Neutrophil (primary cell): ENCODE data around the gene MT1A.

Experiments
- H3K27ac ChIP-seq: fragments of 200-600 bp; sonication (generic); 2 replicates; pipeline ENCODE4 v1.5.1; 2016; ENCODE audit warnings: mild to moderate bottlenecking, moderate library complexity
- H3K27me3 ChIP-seq: fragments of 200-600 bp; sonication (generic); 2 replicates; pipeline ENCODE4 v1.6.0; 2016; ENCODE audit warnings: mild to moderate bottlenecking
- H3K36me3 ChIP-seq: fragments of 200-600 bp; sonication (generic); 2 replicates; pipeline ENCODE4 v1.5.1; 2017
- H3K4me1 ChIP-seq, 2 experiments: fragments of 200-600 bp in 1 of 2; sonication (generic) in 1 of 2; 1 replicate in 1 of 2; 2 replicates in 1 of 2; pipeline versions ENCODE4 v1.5.1 to v1.6.1; 2013 to 2016; ENCODE audit warnings: low read depth in 1 of 2, low read length in 1 of 2, mild to moderate bottlenecking in 1 of 2, moderate library complexity in 1 of 2; ENCODE audit not compliant: control insufficient read depth in 1 of 2, insufficient read depth in 1 of 2
- H3K4me3 ChIP-seq, 2 experiments: fragments of 200-600 bp in 1 of 2; sonication (generic) in 1 of 2; 1 replicate in 1 of 2; 2 replicates in 1 of 2; pipeline ENCODE4 v1.5.1; 2013 to 2016; ENCODE audit warnings: low read depth in 1 of 2, low read length in 1 of 2, mild to moderate bottlenecking in 1 of 2, moderate library complexity in 1 of 2
- H3K9me3 ChIP-seq: fragments of 200-600 bp; sonication (generic); 2 replicates; pipeline ENCODE4 v1.5.1; 2016
- CTCF ChIP-seq: fragments of 200-600 bp; sonication (generic); IDR thresholded peaks from 2 replicates; pipeline ENCODE4 v1.5.1; 2016; ENCODE audit warnings: antibody characterized with exemption

MT1A gene

GRCh38 chr16:56645311-56645710 lies 6.8 kb downstream of the MT1A start:
- Histone ChIP-seq H3K27me3 (peaks cover 100% of the 10 kb centered on the region), H3K4me3 (no peak overlapping the region), H3K27ac (no peak overlapping the region), H3K9me3 (no peaks in the 10 kb centered on the region), H3K36me3 (no peaks in the 10 kb centered on the region), H3K4me1 (no peaks in the 10 kb centered on the region)
- TF ChIP-seq CTCF: no peak

DNA sequence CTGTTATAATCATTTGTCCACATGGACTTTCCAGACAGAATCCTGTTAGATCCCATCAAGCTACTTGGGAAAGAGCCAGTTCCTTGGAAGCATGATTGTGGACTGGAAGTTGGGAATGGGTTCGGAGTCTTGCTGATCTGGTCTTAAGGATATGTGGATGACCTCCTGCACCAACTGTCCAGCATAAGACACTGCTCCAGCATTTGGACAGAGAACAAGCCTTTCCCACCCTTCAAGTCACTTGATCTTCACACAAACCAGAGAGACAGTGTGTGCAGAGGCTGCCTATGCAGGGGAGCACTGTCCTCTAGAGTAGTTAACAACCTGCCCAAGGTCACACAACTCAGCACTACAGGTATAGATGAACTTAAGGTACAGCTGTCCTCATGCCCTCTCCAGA lies 7.4 kb downstream of the MT1A start:
- no peaks in the 10 kb centered on the region for H3K9me3 ChIP-seq
- no peaks in the 10 kb centered on the region for H3K36me3 ChIP-seq
- H3K27ac ChIP-seq: no peak overlapping the region
- H3K4me1 ChIP-seq: no peaks in the 10 kb centered on the region
- no peak overlapping the region for H3K4me3 ChIP-seq
- TF ChIP-seq CTCF: no peak
- H3K27me3 ChIP-seq: peaks cover 100% of the 10 kb centered on the region

- Histone ChIP-seq H3K4me3 (no peak overlapping the region), H3K36me3 (no peaks in the 10 kb centered on the region), H3K4me1 (no peaks in the 10 kb centered on the region), H3K9me3 (no peaks in the 10 kb centered on the region), H3K27ac (no peak overlapping the region), H3K27me3 (peaks cover 100% of the 10 kb centered on the region)
- TF ChIP-seq CTCF: no peak
These were observed 9.4 kb downstream of the MT1A start for GRCh38 chr16:56647641-56648431.

GRCh38 chr16:56649271-56649670 lies 10.8 kb downstream of the MT1A start:
- Histone ChIP-seq H3K9me3 (no peaks in the 10 kb centered on the region), H3K27ac (no peak overlapping the region), H3K4me3 (no peak overlapping the region), H3K36me3 (no peaks in the 10 kb centered on the region), H3K27me3 (peaks cover 98% of the 10 kb centered on the region), H3K4me1 (no peaks in the 10 kb centered on the region)
- no peak for TF ChIP-seq CTCF

DNA sequence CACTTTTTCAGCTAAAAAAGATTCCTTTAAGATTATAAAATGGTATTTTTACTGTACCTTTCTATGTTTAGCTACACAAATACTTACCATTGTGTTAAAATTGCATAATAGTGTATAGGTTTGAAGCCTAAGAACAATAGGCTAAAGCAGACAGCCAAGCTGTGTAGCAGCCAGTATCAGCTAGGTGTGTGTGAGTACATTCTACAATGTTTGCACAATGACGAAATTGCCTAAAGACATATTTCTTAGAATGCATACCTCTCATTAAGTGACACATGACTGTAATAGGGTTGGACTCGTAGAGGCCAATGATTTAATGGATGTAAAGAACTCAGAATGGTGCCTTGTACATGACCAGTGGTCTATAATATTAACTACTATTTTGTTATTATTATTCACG lies 11.4 kb downstream of the MT1A start:
- TF ChIP-seq CTCF: no peak
- Histone ChIP-seq H3K4me3 (no peak overlapping the region), H3K4me1 (no peaks in the 10 kb centered on the region), H3K36me3 (no peaks in the 10 kb centered on the region), H3K27me3 (peaks cover 97% of the 10 kb centered on the region), H3K9me3 (no peaks in the 10 kb centered on the region), H3K27ac (no peak overlapping the region)
